ENCODE measurements around the gene THSD4.

DNA sequence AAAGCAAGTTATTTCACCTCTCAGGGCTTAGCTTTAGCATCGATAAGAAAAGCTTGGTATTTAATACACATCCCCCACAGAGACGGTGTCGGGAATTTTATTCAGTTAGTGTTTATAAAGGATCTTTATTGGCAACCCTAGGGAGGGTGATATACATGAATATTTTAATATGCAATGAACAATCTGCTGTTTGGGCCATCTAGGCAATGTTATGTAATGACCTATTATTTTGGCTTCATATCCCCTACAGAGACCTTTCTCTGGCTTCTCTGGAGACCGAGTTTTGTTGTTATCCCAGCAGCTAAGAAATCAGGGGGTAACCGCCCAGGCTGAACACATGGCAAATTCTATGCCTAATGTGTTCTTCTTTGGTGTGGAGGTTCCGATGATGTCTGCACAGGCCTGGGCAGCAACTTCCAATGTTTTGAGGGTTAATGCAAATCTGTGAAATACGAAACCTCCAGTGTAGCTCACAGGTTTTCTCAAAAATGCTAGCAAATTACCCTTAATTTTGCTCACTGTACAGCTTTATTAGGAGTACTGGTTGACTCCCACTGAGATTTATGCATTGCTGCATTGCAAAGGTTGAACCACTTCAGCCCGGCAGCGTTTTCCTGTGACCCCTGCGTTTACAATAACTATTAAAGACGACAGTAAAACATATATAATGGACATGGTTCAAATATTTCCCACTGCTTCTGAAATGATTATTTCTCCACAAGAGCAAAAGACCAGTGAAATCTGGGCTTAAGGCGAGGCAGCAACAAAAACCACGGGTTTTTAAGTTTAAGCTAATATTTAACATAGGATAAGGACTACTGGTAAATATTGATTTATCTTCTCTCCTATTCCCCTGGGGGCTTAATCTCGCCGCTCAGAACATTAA lies 396.8 kb downstream of the THSD4 start:
- TF ChIP-seq, protein P1, sequence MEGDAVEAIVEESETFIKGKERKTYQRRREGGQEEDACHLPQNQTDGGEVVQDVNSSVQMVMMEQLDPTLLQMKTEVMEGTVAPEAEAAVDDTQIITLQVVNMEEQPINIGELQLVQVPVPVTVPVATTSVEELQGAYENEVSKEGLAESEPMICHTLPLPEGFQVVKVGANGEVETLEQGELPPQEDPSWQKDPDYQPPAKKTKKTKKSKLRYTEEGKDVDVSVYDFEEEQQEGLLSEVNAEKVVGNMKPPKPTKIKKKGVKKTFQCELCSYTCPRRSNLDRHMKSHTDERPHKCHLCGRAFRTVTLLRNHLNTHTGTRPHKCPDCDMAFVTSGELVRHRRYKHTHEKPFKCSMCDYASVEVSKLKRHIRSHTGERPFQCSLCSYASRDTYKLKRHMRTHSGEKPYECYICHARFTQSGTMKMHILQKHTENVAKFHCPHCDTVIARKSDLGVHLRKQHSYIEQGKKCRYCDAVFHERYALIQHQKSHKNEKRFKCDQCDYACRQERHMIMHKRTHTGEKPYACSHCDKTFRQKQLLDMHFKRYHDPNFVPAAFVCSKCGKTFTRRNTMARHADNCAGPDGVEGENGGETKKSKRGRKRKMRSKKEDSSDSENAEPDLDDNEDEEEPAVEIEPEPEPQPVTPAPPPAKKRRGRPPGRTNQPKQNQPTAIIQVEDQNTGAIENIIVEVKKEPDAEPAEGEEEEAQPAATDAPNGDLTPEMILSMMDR (conservative IDR thresholded peaks at IDR 0.05), result no peak
- TF ChIP-seq EZH2 (IDR thresholded peaks at IDR 0.05; ENCODE audit: low read depth), result no peak
